ENCODE measurements around the gene AFAP1.

GRCh38 chr4:7739918-7740865 lies 199.5 kb downstream of the AFAP1 start:
- TF ChIP-seq POLR2A (IDR thresholded peaks at IDR 0.05; ENCODE audit: low read depth, low read length) (no peak), POLR2AphosphoS5 (IDR thresholded peaks at IDR 0.05; ENCODE audit: low read depth, low read length) (no peak)
